H9 (cell line): ENCODE data around the gene CSNK1G1. TPM values are rescaled to one million over a fixed set of nuclear protein-coding genes. Genes with fewer than 3 reads are reported as not detected.

Source experiments
- DNase-seq: peaks from one replicate; pipeline ENCODE4 v3.0.0-alpha.2; 2017
- H2AFZ ChIP-seq: one replicate; pipeline ENCODE4 v1.6.1; 2013; ENCODE audit warnings: mild to moderate bottlenecking, low read length, control low read depth, moderate library complexity
- H2AK5ac ChIP-seq: 2 replicates; pipeline ENCODE4 v1.6.1; 2013; ENCODE audit warnings: low read length, control low read depth, mixed read lengths; ENCODE audit not compliant: insufficient read length
- H2BK120ac ChIP-seq: one replicate; pipeline ENCODE4 v1.6.1; 2013; ENCODE audit warnings: low read depth, mild to moderate bottlenecking, low read length, control low read depth, inconsistent platforms; ENCODE audit not compliant: poor library complexity, severe bottlenecking
- H2BK12ac ChIP-seq: 2 replicates; pipeline ENCODE4 v1.6.1; 2013; ENCODE audit warnings: low read length, control low read depth, mixed read lengths, low read depth; ENCODE audit not compliant: insufficient read length
- H2BK15ac ChIP-seq: 2 replicates; pipeline ENCODE4 v1.6.1; 2013; ENCODE audit warnings: low read depth, low read length, control low read depth
- H2BK20ac ChIP-seq: one replicate; pipeline ENCODE4 v1.6.1; 2013; ENCODE audit warnings: low read depth, mild to moderate bottlenecking, low read length, control low read depth, inconsistent platforms; ENCODE audit not compliant: poor library complexity, severe bottlenecking
- H2BK5ac ChIP-seq: 2 replicates; pipeline ENCODE4 v1.6.1; 2013; ENCODE audit warnings: low read length, control low read depth, mixed read lengths; ENCODE audit not compliant: insufficient read length
- H3K14ac ChIP-seq: 2 replicates; pipeline ENCODE4 v1.6.1; 2013; ENCODE audit warnings: low read length, control low read depth; ENCODE audit not compliant: insufficient read depth
- H3K18ac ChIP-seq: 2 replicates; pipeline ENCODE4 v1.6.1; 2013; ENCODE audit warnings: low read depth, mild to moderate bottlenecking, mixed read lengths, low read length, control low read depth; ENCODE audit not compliant: insufficient read length
- H3K23ac ChIP-seq: 2 replicates; pipeline ENCODE4 v1.6.1; 2013; ENCODE audit warnings: low read length, control low read depth, mixed read lengths, low read depth; ENCODE audit not compliant: insufficient read length
- H3K23me2 ChIP-seq: 2 replicates; pipeline ENCODE4 v1.6.1; 2013; ENCODE audit warnings: low read depth, mild to moderate bottlenecking, mixed read lengths, low read length, control low read depth; ENCODE audit not compliant: insufficient read length, poor library complexity, severe bottlenecking
- H3K27ac ChIP-seq: 2 replicates; pipeline ENCODE4 v1.5.1; 2013; ENCODE audit warnings: low read length, control low read depth, mixed read lengths, low read depth; ENCODE audit not compliant: insufficient read length
- H3K27me3 ChIP-seq: 2 replicates; pipeline ENCODE4 v1.6.1; 2013; ENCODE audit warnings: low read length, control low read depth, inconsistent platforms; ENCODE audit not compliant: insufficient read depth
- H3K4ac ChIP-seq: 2 replicates; pipeline ENCODE4 v1.6.1; 2013; ENCODE audit warnings: low read depth, mild to moderate bottlenecking, control low read depth, inconsistent platforms, low read length, moderate library complexity
- H3K4me1 ChIP-seq: 2 replicates; pipeline ENCODE4 v1.6.1; 2013; ENCODE audit warnings: low read length, control low read depth, inconsistent platforms; ENCODE audit not compliant: insufficient read depth
- H3K4me2 ChIP-seq: 2 replicates; pipeline ENCODE4 v1.6.1; 2013; ENCODE audit warnings: low read length, control low read depth, mixed read lengths; ENCODE audit not compliant: insufficient read length, insufficient read depth
- H3K56ac ChIP-seq: 2 replicates; pipeline ENCODE4 v1.6.1; 2013; ENCODE audit warnings: low read depth, mild to moderate bottlenecking, mixed read lengths, low read length, control low read depth; ENCODE audit not compliant: insufficient read length
- H3K79me1 ChIP-seq: 2 replicates; pipeline ENCODE4 v1.6.1; 2013; ENCODE audit warnings: low read depth, mild to moderate bottlenecking, moderate library complexity, low read length, control low read depth, inconsistent platforms; ENCODE audit not compliant: insufficient read depth, poor library complexity, severe bottlenecking
- H3K79me2 ChIP-seq: 2 replicates; pipeline ENCODE4 v1.6.1; 2013; ENCODE audit warnings: low read length, control low read depth, inconsistent platforms; ENCODE audit not compliant: insufficient read depth
- H3K9ac ChIP-seq: 2 replicates; pipeline ENCODE4 v1.6.1; 2013; ENCODE audit warnings: low read length, control low read depth, mixed read lengths; ENCODE audit not compliant: insufficient read length; ENCODE audit errors: extremely low read depth
- H3K9me3 ChIP-seq: one replicate; pipeline ENCODE4 v1.6.1; 2013; ENCODE audit warnings: low read depth, low read length, inconsistent platforms; ENCODE audit not compliant: control insufficient read depth
- H3T11ph ChIP-seq: one replicate; pipeline ENCODE4 v1.6.1; 2013; ENCODE audit warnings: mild to moderate bottlenecking, low read length, control low read depth, inconsistent platforms
- H4K20me1 ChIP-seq: one replicate; pipeline ENCODE4 v1.6.1; 2013; ENCODE audit not compliant: control insufficient read depth, insufficient read length, insufficient read depth
- H4K5ac ChIP-seq: 2 replicates; pipeline ENCODE4 v1.6.1; 2013; ENCODE audit warnings: low read depth, mild to moderate bottlenecking, mixed read lengths, low read length, control low read depth; ENCODE audit not compliant: insufficient read length
- H4K8ac ChIP-seq: replicated peaks from 2 replicates; pipeline ENCODE4 v1.6.1; 2013; ENCODE audit warnings: low read length, control low read depth, mixed read lengths, low read depth; ENCODE audit not compliant: insufficient read length
- H4K91ac ChIP-seq: 2 replicates; pipeline ENCODE4 v1.6.1; 2013; ENCODE audit warnings: low read depth, mild to moderate bottlenecking, moderate library complexity, mixed read lengths, low read length, control low read depth; ENCODE audit not compliant: insufficient read length
- H3K27ac Mint-ChIP-seq, 3 experiments: 2 replicates in 2 of 3; 3 replicates in 1 of 3; pipeline ENCODE4 v1.8.0; 2020 to 2021; ENCODE audit warnings: mixed read lengths in 3 of 3, mild to moderate bottlenecking in 1 of 3, moderate library complexity in 1 of 3
- H3K27me3 Mint-ChIP-seq: 2 replicates; pipeline ENCODE4 v1.8.0; 2021; ENCODE audit warnings: low read depth, mild to moderate bottlenecking, moderate library complexity, mixed read lengths
- H3K36me3 Mint-ChIP-seq, 3 experiments: 2 replicates in 2 of 3; 3 replicates in 1 of 3; pipeline ENCODE4 v1.8.0; 2020 to 2021; ENCODE audit warnings: low read depth in 3 of 3, mixed read lengths in 3 of 3; ENCODE audit not compliant: insufficient read depth in 1 of 3
- H3K4me1 Mint-ChIP-seq, 2 experiments: 2 replicates each; pipeline ENCODE4 v1.8.0; 2020; ENCODE audit warnings: mixed read lengths in 2 of 2
- H3K4me3 Mint-ChIP-seq, 2 experiments: 2 replicates in 1 of 2; 3 replicates in 1 of 2; pipeline ENCODE4 v1.8.0; 2020 to 2021; ENCODE audit warnings: mild to moderate bottlenecking in 2 of 2, mixed read lengths in 2 of 2, moderate library complexity in 1 of 2
- H3K9me3 Mint-ChIP-seq, 2 experiments: 2 replicates in 1 of 2; 3 replicates in 1 of 2; pipeline ENCODE4 v1.8.0; 2020; ENCODE audit warnings: mild to moderate bottlenecking in 2 of 2, mixed read lengths in 2 of 2, moderate library complexity in 1 of 2
- WGBS: extraction: QIAGEN DNeasy Blood & Tissue Kit; methylation state at CpG from one replicate; pipeline ENCODE4 v1.1.7; 2013; ENCODE audit warnings: missing lambda C conversion rate, low lambda C conversion rate, mixed read lengths; ENCODE audit not compliant: insufficient read length; ENCODE audit errors: extremely low coverage; 5-methylcytosine and 5-hydroxymethylcytosine counted together
- total RNA-seq: library from RNA; stranded (reverse); gene quantifications from 2 replicates; pipeline ENCODE4 v1.2.1, GENCODE V29; 2021
- TF ChIP-seq, protein P1 (sequence below): fragments of 200-600 bp; sonication (generic); conservative IDR thresholded peaks from 3 replicates; pipeline ENCODE4 v1.8.0; 2021; ENCODE audit warnings: antibody characterized with exemption, mild to moderate bottlenecking

CSNK1G1 gene
- total RNA-seq, 1 experiment from 2014 or later: 17.1 TPM

DNA sequence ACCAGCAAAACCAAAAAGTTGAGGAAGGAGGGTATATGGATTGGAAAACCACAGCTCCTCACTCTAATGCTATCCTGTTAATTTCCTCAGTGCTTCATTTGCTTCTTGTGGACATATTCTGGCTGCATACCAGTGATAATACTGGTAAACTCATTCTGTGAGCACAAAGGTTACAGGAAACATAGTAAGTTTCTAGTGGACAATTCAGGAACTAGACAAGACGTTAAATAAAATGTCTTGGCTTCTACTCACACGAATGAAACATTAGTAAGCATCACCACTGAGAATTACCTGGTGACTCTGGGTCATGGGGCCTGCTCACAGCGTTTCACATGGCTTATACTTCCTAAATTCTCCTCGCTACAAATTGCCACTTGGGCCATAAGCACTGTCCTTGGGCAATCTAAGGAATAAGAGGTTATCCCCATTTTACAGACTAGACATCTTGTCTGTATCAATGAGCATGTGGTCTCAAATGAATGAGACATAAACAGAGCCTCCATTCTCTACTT, 173.1 kb downstream of the CSNK1G1 start:
- no peak overlapping the region for H2BK120ac ChIP-seq
- H2AFZ ChIP-seq: no peak overlapping the region
- no peak overlapping the region for H2BK12ac ChIP-seq
- H4K5ac ChIP-seq: no peak overlapping the region
- no peaks in the 10 kb centered on the region for H3K4me1 ChIP-seq
- WGBS: no CpG with 5 or more reads among the region's 4 CpGs
- no peak overlapping the region for H2AK5ac ChIP-seq
- no peak overlapping the region for H3K18ac ChIP-seq
- H3K23me2 ChIP-seq: no peaks in the 10 kb centered on the region
- H3K79me1 ChIP-seq: no peaks in the 10 kb centered on the region
- DNase-seq: no peak
- no peaks in the 10 kb centered on the region for H3K27me3 ChIP-seq
- no peak overlapping the region for H3K4me2 ChIP-seq
- H2BK5ac ChIP-seq: no peak overlapping the region
- no peak overlapping the region for H4K8ac ChIP-seq
- no peaks in the 10 kb centered on the region for H3K79me2 ChIP-seq
- no peaks in the 10 kb centered on the region for H4K20me1 ChIP-seq
- H2BK15ac ChIP-seq: no peak overlapping the region
- no peak overlapping the region for H3K4me3 Mint-ChIP-seq
- no peak overlapping the region; a peak in 1 of 7 replicates for H3K27ac Mint-ChIP-seq
- no peaks in the 10 kb centered on the region for H3K9me3 Mint-ChIP-seq
- H3K9ac ChIP-seq: no peak overlapping the region
- peaks cover 0 to 14% (median 11%) of the 10 kb centered on the region in 3 experiments; a peak in 4 of 7 replicates for H3K36me3 Mint-ChIP-seq
- H4K91ac ChIP-seq: no peak overlapping the region
- H3K27ac ChIP-seq: no peak overlapping the region
- H3K9me3 ChIP-seq: no peaks in the 10 kb centered on the region
- no peak overlapping the region for H3K14ac ChIP-seq
- H3K4ac ChIP-seq: no peak overlapping the region
- no peaks in the 10 kb centered on the region for H3K27me3 Mint-ChIP-seq
- no peak overlapping the region for H3T11ph ChIP-seq
- H2BK20ac ChIP-seq: no peak overlapping the region
- H3K56ac ChIP-seq: no peak overlapping the region
- TF ChIP-seq, protein P1, sequence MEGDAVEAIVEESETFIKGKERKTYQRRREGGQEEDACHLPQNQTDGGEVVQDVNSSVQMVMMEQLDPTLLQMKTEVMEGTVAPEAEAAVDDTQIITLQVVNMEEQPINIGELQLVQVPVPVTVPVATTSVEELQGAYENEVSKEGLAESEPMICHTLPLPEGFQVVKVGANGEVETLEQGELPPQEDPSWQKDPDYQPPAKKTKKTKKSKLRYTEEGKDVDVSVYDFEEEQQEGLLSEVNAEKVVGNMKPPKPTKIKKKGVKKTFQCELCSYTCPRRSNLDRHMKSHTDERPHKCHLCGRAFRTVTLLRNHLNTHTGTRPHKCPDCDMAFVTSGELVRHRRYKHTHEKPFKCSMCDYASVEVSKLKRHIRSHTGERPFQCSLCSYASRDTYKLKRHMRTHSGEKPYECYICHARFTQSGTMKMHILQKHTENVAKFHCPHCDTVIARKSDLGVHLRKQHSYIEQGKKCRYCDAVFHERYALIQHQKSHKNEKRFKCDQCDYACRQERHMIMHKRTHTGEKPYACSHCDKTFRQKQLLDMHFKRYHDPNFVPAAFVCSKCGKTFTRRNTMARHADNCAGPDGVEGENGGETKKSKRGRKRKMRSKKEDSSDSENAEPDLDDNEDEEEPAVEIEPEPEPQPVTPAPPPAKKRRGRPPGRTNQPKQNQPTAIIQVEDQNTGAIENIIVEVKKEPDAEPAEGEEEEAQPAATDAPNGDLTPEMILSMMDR: no peak
- H3K4me1 Mint-ChIP-seq: no peaks in the 10 kb centered on the region
- H3K23ac ChIP-seq: no peak overlapping the region
